Measurements from ENCODE around the gene ADAMTS13. TPM values are rescaled to one million over a fixed set of nuclear protein-coding genes. Genes with fewer than 3 reads are reported as not detected.

ADAMTS13 gene
- total and polyA plus RNA-seq, 9 of the 15 experiments (the other 6 are each of a cell fraction or from before 2014, with no cell fraction given): 0.03 to 0.20 (median 0.04) TPM; not detected in 4

DNA sequence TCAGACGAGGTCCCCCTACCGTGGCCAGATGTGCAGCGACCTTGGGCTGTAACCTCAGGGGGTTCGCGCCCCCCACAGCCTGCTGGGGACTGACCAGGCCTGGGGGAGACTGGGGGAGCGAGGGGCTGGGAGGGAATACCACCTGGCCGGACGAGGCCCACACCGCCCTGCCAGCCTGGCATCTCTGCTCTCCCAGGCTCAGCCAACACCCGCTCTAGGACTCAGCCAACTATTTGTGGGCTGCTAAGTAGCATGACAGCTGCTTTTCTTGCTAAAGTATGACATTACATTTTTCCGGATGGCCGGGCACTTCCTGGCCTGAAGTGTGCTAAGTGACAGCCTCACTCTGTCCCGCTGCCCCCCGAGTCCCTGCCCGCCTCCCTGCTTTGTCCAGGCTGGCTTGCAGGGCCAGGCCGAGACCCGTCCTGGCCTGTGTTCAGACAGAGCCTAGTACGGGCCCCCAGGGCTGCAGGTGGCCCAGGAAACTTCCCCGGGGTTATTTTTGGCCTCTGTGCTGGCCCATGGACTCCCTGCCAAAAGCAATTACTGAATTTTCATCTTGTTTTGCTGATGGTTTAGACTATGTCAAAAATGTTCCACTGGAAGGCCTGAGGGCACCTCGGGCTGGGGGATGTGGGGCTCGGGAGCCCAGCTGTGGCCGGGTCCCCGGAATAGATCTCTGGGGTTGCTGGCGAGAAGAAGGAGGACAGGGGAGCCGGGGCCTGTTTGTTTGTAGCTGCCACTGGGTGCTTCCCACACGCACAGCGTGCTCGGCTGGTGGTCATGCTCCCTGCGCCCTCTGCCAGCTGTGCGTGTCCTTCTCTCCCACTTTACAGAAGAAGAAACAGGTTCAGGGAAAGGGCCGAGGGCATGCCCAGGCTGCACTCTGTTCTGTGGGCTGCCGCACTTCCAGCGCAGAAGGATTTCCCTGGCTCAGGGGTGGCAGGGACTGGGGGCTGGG is 70.2 kb downstream of the ADAMTS13 start:
- no peak overlapping the region for H3K4me2 ChIP-seq (ENCODE audit: insufficient read depth, low read length)
- DNase-seq (ENCODE audit: extremely low read depth in 1 of 4, low spot score in 3 of 4) (no peak), ATAC-seq (peak; percentile 48; the same call in 2 of the 3 replicates), FAIRE-seq (no peak)
- in situ Hi-C loops (cut with MboI): no loop called here
- intact Hi-C loops (cut with micrococcal nuclease): no loop called here
- POLR2A ChIA-PET: no interaction called here
- no peaks in the 10 kb centered on the region for H3K36me3 ChIP-seq (ENCODE audit: control insufficient read depth, insufficient read depth, low read length)
- no peak overlapping the region for H2AFZ ChIP-seq (ENCODE audit: low read depth, low read length)
- 7% methylated on average over 29 of the region's 33 CpGs for WGBS (ENCODE audit: insufficient coverage, low coverage, missing lambda C conversion rate)
- H3K9ac ChIP-seq (ENCODE audit: insufficient read depth in 1 of 2, low read depth in 2 of 2, low read length in 2 of 2): peak overlapping the region in 1 of 2 experiments; percentile 14; a peak in 1 of 4 replicates
- peaks cover 0 to 45% of the 10 kb centered on the region in 2 experiments; a peak in 2 of 5 replicates for H3K4me1 ChIP-seq (replicated peaks in 1 of 2; ENCODE audit: control insufficient read depth in 2 of 2, insufficient read depth in 2 of 2, low read length in 2 of 2)
- H3K9me1 ChIP-seq (ENCODE audit: control insufficient read depth, insufficient read depth, low read length): no peaks in the 10 kb centered on the region
- BruUV-seq (replicated peaks): no TSS peak
- no peak overlapping the region for H3K27ac ChIP-seq (ENCODE audit: extremely low read depth, low read depth, low read length)
- no peaks in the 10 kb centered on the region; the same call in 1 of the 2 replicates for H3K9me3 ChIP-seq (replicated peaks; ENCODE audit: control insufficient read depth, insufficient read depth, low read depth, low read length)
- no peak overlapping the region for H3K4me3 ChIP-seq
- H3K27me3 ChIP-seq (ENCODE audit: control insufficient read depth in 2 of 2, insufficient read depth in 2 of 2, low read length in 2 of 2): peaks cover 32 to 98% of the 10 kb centered on the region in 2 experiments; a peak in 4 of 5 replicates
- CTCF ChIA-PET (ENCODE audit: low intra/inter-chr PET ratio): no interaction called here
- H3K79me2 ChIP-seq (ENCODE audit: control insufficient read depth, insufficient read depth, low read length): no peaks in the 10 kb centered on the region
- TF ChIP-seq MTA2 (IDR thresholded peaks at IDR 0.05; ENCODE audit: low read depth): no peak
- 0 out of 2 replicates have a peak, but pooled peaks have one; percentile 18 for TF ChIP-seq NFE2 (IDR thresholded peaks at IDR 0.05; ENCODE audit: low read depth)
- TF ChIP-seq PML (IDR thresholded peaks at IDR 0.05; ENCODE audit: low read length): no peak
- no peak for TF ChIP-seq TAF1 (IDR thresholded peaks at IDR 0.05; ENCODE audit: control insufficient read depth, extremely low read depth, insufficient read depth, low read length, severe bottlenecking)
- no peaks in the 10 kb centered on the region for H4K20me1 ChIP-seq (replicated peaks; ENCODE audit: control insufficient read depth, insufficient read depth, low read length)
